PC-9 (cell line): ENCODE data around the gene TMEM63C. TPM values are rescaled to one million over a fixed set of nuclear protein-coding genes. Genes with fewer than 3 reads are reported as not detected.
A peak's percentile ranks its signal among the peaks of the same experiment; 100 is the strongest.
"Not testable (repeated sequence)": the region's sequence is repeated elsewhere in the genome, so short reads cannot be mapped to it uniquely, and the experiment has no call there.

Source experiments
- BruUV-seq: library from RNA; stranded (reverse); fragments of 400-500 nt; replicated peaks from 2 replicates; lab custom pipeline; 2021; lab: Mats Ljungman, UMichigan
- CTCF ChIA-PET: fragments of 300-600 bp; sonication (Branson Sonifier 250); formaldehyde crosslinking; loops from one replicate; lab custom pipeline; 2022; ENCODE audit warnings: antibody characterized with exemption; lab: Charles Lee
- POLR2A ChIA-PET: fragments of 300-600 bp; sonication (Branson Sonifier 250); formaldehyde crosslinking; loops from one replicate; lab custom pipeline; 2022; ENCODE audit warnings: antibody characterized with exemption; ENCODE audit not compliant: unreplicated experiment; lab: Charles Lee
- DNase-seq, 2 experiments: peaks; one replicate each; pipeline versions ENCODE4 v3.0.0 to v3.0.0-alpha.2; 2015 to 2022; ENCODE audit warnings: mixed read lengths in 1 of 2
- H2AFZ ChIP-seq: fragments of 200-600 bp; sonication (generic); 2 replicates; pipeline ENCODE4 v1.8.1; 2017; ENCODE audit warnings: antibody characterized with exemption
- H3F3A ChIP-seq: fragments of 200-600 bp; sonication (generic); 2 replicates; pipeline ENCODE4 v1.8.1; 2017; ENCODE audit warnings: antibody characterized with exemption, mild to moderate bottlenecking, low read depth; ENCODE audit not compliant: insufficient read depth
- H3K27ac ChIP-seq: fragments of 200-600 bp; sonication (generic); 2 replicates; pipeline ENCODE4 v1.6.1; 2016; ENCODE audit warnings: mixed run types
- H3K27me3 ChIP-seq: fragments of 200-600 bp; sonication (generic); 2 replicates; pipeline ENCODE4 v1.6.1; 2016; ENCODE audit warnings: low read depth, mixed run types; ENCODE audit not compliant: insufficient read depth
- H3K36me3 ChIP-seq: fragments of 200-600 bp; sonication (generic); 2 replicates; pipeline ENCODE4 v1.6.1; 2016; ENCODE audit warnings: low read depth, mixed run types
- H3K4me1 ChIP-seq: fragments of 200-600 bp; sonication (generic); replicated peaks from 2 replicates; pipeline ENCODE4 v1.6.1; 2016; ENCODE audit warnings: mixed run types; ENCODE audit not compliant: insufficient read depth
- H3K4me2 ChIP-seq: fragments of 200-600 bp; sonication (generic); 2 replicates; pipeline ENCODE4 v1.6.1; 2017; ENCODE audit warnings: mixed run types
- H3K4me3 ChIP-seq: fragments of 200-600 bp; sonication (generic); 2 replicates; pipeline ENCODE4 v1.6.1; 2016; ENCODE audit warnings: mixed run types
- H3K79me2 ChIP-seq: fragments of 200-600 bp; sonication (generic); 2 replicates; pipeline ENCODE4 v1.6.1; 2017; ENCODE audit warnings: low read depth, mixed run types
- H3K9me2 ChIP-seq: fragments of 200-600 bp; sonication (generic); 2 replicates; pipeline ENCODE4 v1.8.1; 2017; ENCODE audit warnings: mild to moderate bottlenecking; ENCODE audit not compliant: insufficient read depth
- H3K9me3 ChIP-seq: fragments of 200-600 bp; sonication (generic); 2 replicates; pipeline ENCODE4 v1.8.1; 2016; ENCODE audit warnings: low read depth; ENCODE audit not compliant: insufficient read depth
- H4K20me1 ChIP-seq: fragments of 200-600 bp; sonication (generic); 2 replicates; pipeline ENCODE4 v1.8.1; 2017; ENCODE audit not compliant: insufficient read depth
- EZH2 ChIP-seq: fragments of 200-600 bp; sonication (generic); IDR thresholded peaks from 2 replicates; pipeline ENCODE4 v1.8.0; 2017; ENCODE audit warnings: antibody characterized with exemption, low read depth
- intact Hi-C: fragments of 100-400 bp; cut with micrococcal nuclease; formaldehyde crosslinking; loops from one replicate; pipeline ENCODE4 v1.10.0; 2022; ENCODE audit not compliant: unreplicated experiment
- total RNA-seq: library from RNA; stranded (reverse); gene quantifications from 2 replicates; pipeline ENCODE4 v1.2.3, GENCODE V29; 2021
- TF ChIP-seq, protein P1 (sequence below): fragments of 200-600 bp; sonication (generic); conservative IDR thresholded peaks from 2 replicates; pipeline ENCODE4 v1.6.1; 2017; ENCODE audit warnings: mixed run types, antibody characterized with exemption, mild to moderate bottlenecking, moderate library complexity

The TMEM63C gene
- total RNA-seq, 1 experiment from 2014 or later: 2.2 TPM

DNA sequence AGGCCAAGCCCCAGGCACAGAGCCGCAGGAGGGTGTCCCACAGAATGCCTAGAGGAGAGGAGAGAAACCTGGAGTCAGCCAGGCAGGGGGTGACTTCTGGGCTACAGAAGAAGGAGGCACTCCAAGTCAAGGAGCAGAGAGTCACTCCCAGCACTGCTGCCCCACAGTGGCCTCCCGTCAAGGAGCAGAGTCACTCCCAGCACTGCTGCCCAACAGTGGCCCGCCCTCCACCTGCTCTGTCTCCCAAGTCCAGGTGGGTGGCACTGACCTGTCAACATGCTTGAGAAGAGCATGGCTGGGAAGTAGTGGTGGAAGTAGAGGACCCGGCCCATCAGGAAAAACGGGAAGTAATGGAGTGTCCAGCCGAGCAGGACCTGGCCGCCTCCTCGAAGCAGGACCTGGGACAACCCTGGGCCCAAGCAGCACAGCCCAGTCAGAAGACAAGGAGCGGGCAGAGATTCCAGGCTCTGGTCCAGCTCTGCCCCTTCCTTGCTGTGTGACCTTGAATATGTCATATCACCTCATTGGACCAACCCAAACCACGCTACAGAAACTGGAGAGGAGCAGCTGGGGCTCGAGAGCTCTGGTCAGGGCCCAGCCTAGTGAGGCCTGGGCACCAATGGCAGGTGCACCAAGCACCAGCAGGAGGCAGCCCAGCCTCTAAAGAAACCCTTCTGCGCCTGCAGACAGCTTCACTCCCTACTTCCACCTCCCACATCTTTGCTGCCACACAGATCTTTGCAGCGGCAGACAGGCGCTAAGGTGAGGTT, 97.0 kb downstream of the TMEM63C start:
- Histone ChIP-seq H3K79me2 (no peaks in the 10 kb centered on the region), H3K4me3 (no peak overlapping the region), H3K9me2 (no peaks in the 10 kb centered on the region), H4K20me1 (no peaks in the 10 kb centered on the region), H3K27me3 (no peaks in the 10 kb centered on the region), H3K36me3 (peaks cover 11% of the 10 kb centered on the region; the same call in 1 of the 2 replicates), H2AFZ (no peak overlapping the region), H3K27ac (no peak overlapping the region), H3K9me3 (no peaks in the 10 kb centered on the region), H3K4me2 (no peak overlapping the region), H3F3A (no peaks in the 10 kb centered on the region), H3K4me1 (no peaks in the 10 kb centered on the region)
- BruUV-seq: no TSS peak
- CTCF ChIA-PET: no interaction called here
- POLR2A ChIA-PET: no interaction called here
- intact Hi-C loops: no loop called here
- no peak for DNase-seq
- TF ChIP-seq EZH2: no peak
- TF ChIP-seq, protein P1, sequence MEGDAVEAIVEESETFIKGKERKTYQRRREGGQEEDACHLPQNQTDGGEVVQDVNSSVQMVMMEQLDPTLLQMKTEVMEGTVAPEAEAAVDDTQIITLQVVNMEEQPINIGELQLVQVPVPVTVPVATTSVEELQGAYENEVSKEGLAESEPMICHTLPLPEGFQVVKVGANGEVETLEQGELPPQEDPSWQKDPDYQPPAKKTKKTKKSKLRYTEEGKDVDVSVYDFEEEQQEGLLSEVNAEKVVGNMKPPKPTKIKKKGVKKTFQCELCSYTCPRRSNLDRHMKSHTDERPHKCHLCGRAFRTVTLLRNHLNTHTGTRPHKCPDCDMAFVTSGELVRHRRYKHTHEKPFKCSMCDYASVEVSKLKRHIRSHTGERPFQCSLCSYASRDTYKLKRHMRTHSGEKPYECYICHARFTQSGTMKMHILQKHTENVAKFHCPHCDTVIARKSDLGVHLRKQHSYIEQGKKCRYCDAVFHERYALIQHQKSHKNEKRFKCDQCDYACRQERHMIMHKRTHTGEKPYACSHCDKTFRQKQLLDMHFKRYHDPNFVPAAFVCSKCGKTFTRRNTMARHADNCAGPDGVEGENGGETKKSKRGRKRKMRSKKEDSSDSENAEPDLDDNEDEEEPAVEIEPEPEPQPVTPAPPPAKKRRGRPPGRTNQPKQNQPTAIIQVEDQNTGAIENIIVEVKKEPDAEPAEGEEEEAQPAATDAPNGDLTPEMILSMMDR: 0 out of 2 replicates have a peak, but pooled peaks have one; percentile 31

DNA sequence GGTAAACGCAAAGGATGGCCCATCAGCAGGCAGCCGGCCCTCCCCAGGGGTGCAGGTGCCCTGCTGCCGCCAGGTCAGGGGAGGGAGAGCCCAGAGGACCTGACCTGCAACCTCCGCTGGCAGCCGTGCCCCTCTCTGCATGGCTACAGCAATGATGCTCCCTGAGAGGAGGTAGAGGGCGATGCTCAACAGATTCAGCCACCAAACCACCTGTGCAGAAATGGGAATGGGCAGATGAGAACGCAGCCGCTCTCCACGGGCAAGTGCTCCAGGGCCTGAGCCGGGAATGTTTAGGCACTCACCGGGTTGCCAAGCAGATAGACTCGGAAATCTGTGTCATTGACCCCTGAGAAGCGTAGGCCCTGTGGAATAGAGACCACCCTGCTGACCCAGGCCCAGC, 98.1 kb downstream of the TMEM63C start:
- H3K27ac ChIP-seq: no peak overlapping the region
- intact Hi-C loops: no loop called here
- H4K20me1 ChIP-seq: no peaks in the 10 kb centered on the region
- no peak for DNase-seq
- no peaks in the 10 kb centered on the region for H3K9me3 ChIP-seq
- no TSS peak for BruUV-seq
- CTCF ChIA-PET: no interaction called here
- no peaks in the 10 kb centered on the region for H3K9me2 ChIP-seq
- no peaks in the 10 kb centered on the region for H3K27me3 ChIP-seq
- POLR2A ChIA-PET: no interaction called here
- TF ChIP-seq, protein P1: no peak
- no peak for TF ChIP-seq EZH2
- no peak overlapping the region for H3K4me2 ChIP-seq
- H3F3A ChIP-seq: no peaks in the 10 kb centered on the region
- no peaks in the 10 kb centered on the region for H3K4me1 ChIP-seq
- H3K4me3 ChIP-seq: no peak overlapping the region
- peaks cover 19% of the 10 kb centered on the region; the same call in 1 of the 2 replicates for H3K36me3 ChIP-seq
- H3K79me2 ChIP-seq: no peaks in the 10 kb centered on the region
- no peak overlapping the region for H2AFZ ChIP-seq

DNA sequence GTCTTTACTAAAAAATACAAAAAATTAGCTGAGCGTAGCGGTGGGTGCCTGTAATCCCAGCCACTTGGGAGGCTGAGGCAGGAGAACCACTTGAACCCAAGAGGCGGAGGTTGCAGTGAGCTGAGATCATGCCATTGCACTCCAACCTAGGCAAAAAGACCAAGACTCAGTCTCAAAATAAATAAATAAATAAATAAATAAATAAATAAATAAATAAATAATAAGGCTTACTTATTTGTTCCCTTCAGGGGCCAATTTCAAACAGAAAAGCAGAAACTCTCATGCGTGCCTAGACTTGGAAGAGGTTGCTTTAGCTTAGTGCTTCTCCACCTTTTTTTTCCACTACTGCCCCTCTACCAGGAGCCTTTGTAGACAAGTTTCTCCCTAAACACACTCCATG, 99.3 kb downstream of the TMEM63C start:
- H3F3A ChIP-seq, H3K4me3 ChIP-seq, CTCF ChIA-PET, H3K9me2 ChIP-seq, H3K9me3 ChIP-seq, H3K4me1 ChIP-seq, DNase-seq, H4K20me1 ChIP-seq, intact Hi-C loops, H2AFZ ChIP-seq, H3K27ac ChIP-seq, BruUV-seq, H3K4me2 ChIP-seq, H3K27me3 ChIP-seq, H3K79me2 ChIP-seq: not testable (repeated sequence)
- POLR2A ChIA-PET: interaction anchor here (0.5 kb wide), 1 partner anchor 23 kb away, joined by 4 read pairs; no protein-coding TSS in a partner anchor
- H3K36me3 ChIP-seq: peaks cover 25% of the 10 kb centered on the region; the same call in 1 of the 2 replicates
